Nephron (organoid): ENCODE data around the gene SLC25A33.

Experiments used
- H3K27ac Mint-ChIP-seq, 3 experiments: 2 replicates each; pipeline ENCODE4 v1.8.0; 2020; ENCODE audit warnings: mixed read lengths in 3 of 3, mild to moderate bottlenecking in 2 of 3, moderate library complexity in 1 of 3
- H3K27me3 Mint-ChIP-seq: 2 replicates; pipeline ENCODE4 v1.8.0; 2021; ENCODE audit warnings: low read depth, mild to moderate bottlenecking, moderate library complexity, mixed read lengths
- H3K36me3 Mint-ChIP-seq: 2 replicates; pipeline ENCODE4 v1.8.0; 2020; ENCODE audit warnings: low read depth, mixed read lengths
- H3K4me1 Mint-ChIP-seq: 2 replicates; pipeline ENCODE4 v1.8.0; 2020; ENCODE audit warnings: mixed read lengths
- H3K4me3 Mint-ChIP-seq, 3 experiments: 2 replicates each; pipeline ENCODE4 v1.8.0; 2020; ENCODE audit warnings: mild to moderate bottlenecking in 3 of 3, mixed read lengths in 3 of 3, moderate library complexity in 2 of 3
- H3K9me3 Mint-ChIP-seq: 2 replicates; pipeline ENCODE4 v1.8.0; 2020; ENCODE audit warnings: mixed read lengths
- CTCF ChIP-seq, 3 experiments: fragments of 200-600 bp; sonication (generic); IDR thresholded peaks; one replicate each; pipeline ENCODE4 v1.5.0; 2021; ENCODE audit warnings: antibody characterized with exemption in 3 of 3; ENCODE audit not compliant: unreplicated experiment in 3 of 3

The SLC25A33 gene

GRCh38 chr1:9600861-9601834, 61.9 kb downstream of the SLC25A33 start:
- Mint-ChIP-seq H3K4me3 (no peak overlapping the region), H3K27ac (no peak overlapping the region), H3K36me3 (peaks cover 14% of the 10 kb centered on the region), H3K9me3 (no peaks in the 10 kb centered on the region), H3K4me1 (peaks cover 14% of the 10 kb centered on the region), H3K27me3 (no peaks in the 10 kb centered on the region)
- no peak for TF ChIP-seq CTCF (IDR thresholded peaks at IDR 0.05; ENCODE audit: unreplicated experiment in 3 of 3)

- Mint-ChIP-seq H3K4me3 (no peak overlapping the region), H3K9me3 (no peaks in the 10 kb centered on the region), H3K4me1 (peaks cover 7% of the 10 kb centered on the region), H3K36me3 (peaks cover 7% of the 10 kb centered on the region), H3K27ac (no peak overlapping the region), H3K27me3 (no peaks in the 10 kb centered on the region)
- no peak for TF ChIP-seq CTCF (IDR thresholded peaks at IDR 0.05; ENCODE audit: unreplicated experiment in 3 of 3)
Observed at GRCh38 chr1:9601942-9602793, 62.9 kb downstream of the SLC25A33 start.

- H3K27ac Mint-ChIP-seq: no peak overlapping the region
- peaks cover 7% of the 10 kb centered on the region for H3K4me1 Mint-ChIP-seq
- H3K36me3 Mint-ChIP-seq: peaks cover 7% of the 10 kb centered on the region
- no peaks in the 10 kb centered on the region for H3K9me3 Mint-ChIP-seq
- no peaks in the 10 kb centered on the region for H3K27me3 Mint-ChIP-seq
- no peak for TF ChIP-seq CTCF (IDR thresholded peaks at IDR 0.05; ENCODE audit: unreplicated experiment in 3 of 3)
- no peak overlapping the region for H3K4me3 Mint-ChIP-seq
Observed at GRCh38 chr1:9602794-9603167, 63.5 kb downstream of the SLC25A33 start.

- Mint-ChIP-seq H3K36me3 (peaks cover 4% of the 10 kb centered on the region), H3K27me3 (no peaks in the 10 kb centered on the region), H3K4me1 (peaks cover 7% of the 10 kb centered on the region), H3K4me3 (no peak overlapping the region), H3K27ac (no peak overlapping the region), H3K9me3 (no peaks in the 10 kb centered on the region)
- TF ChIP-seq CTCF (IDR thresholded peaks at IDR 0.05; ENCODE audit: unreplicated experiment in 3 of 3): no peak
Observed at GRCh38 chr1:9603307-9603706, 64.0 kb downstream of the SLC25A33 start.

- Mint-ChIP-seq H3K27ac (no peak overlapping the region), H3K4me1 (peaks cover 7% of the 10 kb centered on the region), H3K27me3 (no peaks in the 10 kb centered on the region), H3K9me3 (no peaks in the 10 kb centered on the region), H3K36me3 (peaks cover 4% of the 10 kb centered on the region), H3K4me3 (no peak overlapping the region)
- TF ChIP-seq CTCF (IDR thresholded peaks at IDR 0.05; ENCODE audit: unreplicated experiment in 3 of 3): no peak
Observed at GRCh38 chr1:9603766-9604753, 64.8 kb downstream of the SLC25A33 start.
